Mammary epithelial cell (primary cell): ENCODE results near the gene ARHGEF10L.

Experiments used
- CTCF ChIP-seq, 2 donors: IDR thresholded peaks in 1 of 2; conservative IDR thresholded peaks in 1 of 2; 2 replicates each; pipeline ENCODE4 v1.5.1; 2011 to 2012; ENCODE audit warnings: inconsistent platforms in 2 of 2, low read length in 2 of 2, mild to moderate bottlenecking in 2 of 2, control low read depth in 1 of 2, low read depth in 1 of 2; ENCODE audit not compliant: insufficient read depth in 1 of 2; ENCODE audit errors: extremely low read depth in 1 of 2
- EZH2 ChIP-seq: IDR thresholded peaks from 2 replicates; pipeline ENCODE4 v1.6.1; 2012; ENCODE audit warnings: low read length, inconsistent platforms, borderline replicate concordance

GRCh38 chr1:17725811-17726582 is 186.5 kb downstream of the ARHGEF10L start:
- TF ChIP-seq CTCF (conservative IDR thresholded peaks at IDR 0.05 in 1 of 2, IDR thresholded peaks at IDR 0.05 in 1 of 2; ENCODE audit: extremely low read depth in 1 of 2, insufficient read depth in 1 of 2, low read depth in 1 of 2, low read length in 2 of 2), result no peak
- no peak for TF ChIP-seq EZH2
